Ramos (cell line): ENCODE data around the gene PDE6G.
"Not testable (repeated sequence)": the region's sequence is repeated elsewhere in the genome, so short reads cannot be mapped to it uniquely, and the experiment has no call there.

Source experiments
- in situ Hi-C: fragments of 300-500 bp; cut with MboI; formaldehyde crosslinking; loops from one replicate; pipeline ENCODE4 v1.14.3; 2022; ENCODE audit warnings: low sequenced_read_pairs; ENCODE audit not compliant: unreplicated experiment

The PDE6G gene

DNA sequence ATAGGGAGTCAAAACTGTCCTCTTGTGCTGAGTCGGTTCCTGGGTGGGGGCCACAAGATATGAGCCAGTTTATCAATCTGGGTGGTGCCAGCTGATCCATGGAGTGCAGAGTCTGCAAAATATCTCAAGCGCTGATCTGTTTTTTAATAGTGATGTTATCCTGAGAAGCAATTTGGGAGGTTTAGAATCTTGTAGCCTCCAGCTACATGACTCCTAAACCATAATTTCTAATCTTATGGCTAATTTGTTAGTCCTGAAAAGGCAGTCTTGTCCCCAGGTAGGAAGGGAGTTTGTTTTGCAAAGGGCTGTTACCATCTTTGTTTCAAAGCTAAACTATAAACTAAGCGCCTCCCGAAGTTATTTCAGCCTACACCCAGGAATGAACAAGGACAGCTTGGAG lies 17.7 kb downstream of the PDE6G start:
- in situ Hi-C loops = no loop called here

DNA sequence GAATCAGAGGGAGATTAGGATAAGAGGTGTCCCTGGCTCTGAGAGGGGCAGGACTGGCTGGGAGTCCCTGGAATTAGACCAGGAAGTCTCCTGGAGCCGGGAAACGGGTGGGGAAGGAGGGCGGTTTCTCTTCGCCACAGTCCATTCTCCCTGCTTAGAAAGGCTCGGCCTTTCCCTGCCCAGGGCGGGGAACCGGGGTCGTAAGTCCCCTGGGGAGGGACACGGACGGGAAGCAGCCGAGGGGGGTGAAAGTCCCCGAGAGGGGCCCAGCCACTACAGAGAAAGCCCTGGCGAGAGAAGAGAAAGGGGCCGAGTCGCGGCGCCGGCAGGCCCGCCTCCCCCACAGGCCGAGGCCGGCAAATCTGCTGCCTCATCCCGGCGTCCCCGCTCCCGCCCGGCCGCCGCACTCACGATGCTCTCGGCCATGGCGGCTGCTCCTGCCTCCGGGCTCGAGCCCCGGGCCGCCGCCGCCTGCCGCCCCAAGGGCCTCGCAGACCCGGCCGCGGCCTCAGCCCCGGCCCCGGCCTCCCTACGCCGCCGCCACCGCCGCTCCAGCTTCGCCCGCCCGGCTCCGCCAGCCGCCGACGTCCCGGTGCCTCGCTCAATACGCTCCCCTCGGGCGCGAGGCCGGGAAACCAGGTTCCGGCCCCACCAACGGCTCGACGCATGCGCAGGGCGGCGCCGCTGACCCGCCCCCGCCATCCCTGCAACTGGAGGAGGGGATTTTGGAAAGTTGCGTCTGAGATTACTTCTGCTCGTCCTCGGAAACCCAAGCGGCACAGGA lies 19.6 kb downstream of the PDE6G start, which contains the start of the genes NPLOC4 and TSPAN10:
Gene NPLOC4, minus strand, starts transcription at position 608 of the 784 bp plus-strand sequence. Its CDS starts 182 bp downstream, at position 426.
Gene TSPAN10, plus strand, starts transcription at position 692 of the 784 bp plus-strand sequence. CDS start 5,217 bp downstream, outside the sequence.
- in situ Hi-C loops = no loop called here

DNA sequence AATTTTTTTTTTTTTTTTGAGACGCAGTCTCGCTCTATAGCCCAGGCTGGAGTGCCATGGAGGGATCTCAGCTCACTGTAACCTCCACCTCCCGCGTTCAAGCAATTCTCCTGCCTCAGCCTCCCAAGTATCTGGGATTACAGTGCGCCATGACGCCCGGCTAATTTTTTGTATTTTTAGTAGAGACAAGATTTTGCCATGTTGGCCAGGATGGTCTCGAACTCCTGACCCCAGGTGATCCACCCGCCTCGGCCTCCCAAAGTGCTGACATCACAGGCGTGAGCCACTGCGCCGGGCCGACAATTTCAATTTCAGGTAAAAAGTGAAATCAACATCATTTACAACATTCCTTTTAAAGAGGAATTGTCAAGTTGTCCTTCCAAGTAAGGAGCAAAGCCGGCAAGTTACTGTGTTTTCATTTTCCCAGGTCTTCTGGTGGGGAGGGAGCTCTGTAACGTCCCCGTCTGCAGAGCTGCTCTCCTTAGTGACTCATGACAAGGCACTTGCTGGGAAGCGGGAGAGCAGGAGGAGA lies 20.3 kb downstream of the PDE6G start:
- in situ Hi-C loops = no loop called here

- in situ Hi-C loops = no loop called here
These were observed 20.9 kb downstream of the PDE6G start for GRCh38 chr17:81635431-81635830.

GRCh38 chr17:81631482-81631881 lies 24.9 kb downstream of the PDE6G start:
- in situ Hi-C loops = no loop called here

GRCh38 chr17:81630274-81630673 lies 26.1 kb downstream of the PDE6G start:
- in situ Hi-C loops = no loop called here

DNA sequence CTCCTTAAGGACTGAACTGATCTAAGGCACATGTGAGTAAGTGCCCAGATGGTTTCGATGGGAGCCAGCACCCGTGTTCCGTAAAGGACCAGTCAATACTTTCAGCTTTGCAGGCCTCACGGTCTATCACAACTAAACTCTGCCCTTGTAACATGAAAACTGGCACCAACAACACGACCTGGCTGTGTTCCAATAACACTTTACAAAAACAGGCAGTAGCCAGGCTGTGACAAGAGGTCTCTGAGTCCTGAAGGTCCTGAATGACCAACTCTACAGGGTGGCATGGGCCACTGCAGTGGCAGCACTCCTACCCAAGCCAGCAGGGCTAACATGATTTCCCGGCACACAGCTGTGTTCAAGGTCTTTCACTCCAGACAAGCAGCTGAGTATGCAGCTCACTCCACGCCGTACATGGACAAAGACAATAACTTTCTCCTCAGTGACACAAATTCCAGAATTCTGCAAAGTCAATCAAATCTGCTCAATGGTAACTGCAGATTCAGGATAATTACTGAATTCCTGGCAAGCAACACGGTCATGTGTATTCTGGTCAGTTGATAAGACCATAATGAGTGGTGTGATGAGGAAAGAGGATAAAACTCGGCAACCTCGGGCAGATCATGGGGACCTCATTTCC lies 34.7 kb downstream of the PDE6G start:
- in situ Hi-C loops = no loop called here

- in situ Hi-C loops = not testable (repeated sequence)
These were observed 38.0 kb downstream of the PDE6G start for GRCh38 chr17:81618307-81618706.

- in situ Hi-C loops = no loop called here
These were observed 39.5 kb downstream of the PDE6G start for GRCh38 chr17:81616877-81617276.

GRCh38 chr17:81615401-81615930 lies 40.9 kb downstream of the PDE6G start:
- in situ Hi-C loops = no loop called here

DNA sequence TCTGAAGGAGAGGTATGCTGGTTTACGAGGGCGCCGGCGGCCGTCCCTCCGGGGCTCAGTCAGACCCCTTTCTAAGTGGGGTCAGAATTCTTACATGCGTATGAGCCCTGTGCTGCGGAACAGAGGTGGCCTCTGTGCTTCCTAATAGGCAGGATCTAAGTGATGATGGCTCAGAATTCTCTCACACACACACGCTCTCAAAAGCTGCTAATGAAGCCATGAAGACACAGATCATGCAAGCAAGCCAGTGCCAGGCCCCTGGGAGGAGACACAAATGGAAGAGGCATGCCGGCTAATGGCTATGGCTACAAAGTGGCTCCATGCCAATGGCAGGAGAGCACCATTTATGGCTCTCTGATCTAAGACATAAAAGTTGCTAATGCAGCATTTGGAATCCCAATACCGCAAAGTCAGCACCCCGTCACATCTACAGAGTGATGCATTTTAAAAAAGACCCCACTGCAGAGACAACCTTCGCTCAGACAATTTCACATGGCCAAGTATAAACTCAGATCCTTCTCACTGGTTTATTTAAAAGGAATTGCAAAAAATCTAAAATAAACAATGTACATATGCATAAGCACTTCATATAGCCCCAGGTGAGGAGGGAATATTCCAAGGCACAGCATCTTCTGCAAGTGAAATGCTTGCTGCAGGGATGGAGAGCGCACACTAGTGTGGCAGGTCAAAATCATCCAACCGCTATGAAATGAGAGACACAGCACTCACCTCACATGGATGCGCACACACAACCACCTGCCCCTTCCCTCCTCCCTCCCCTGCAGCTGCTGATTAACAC lies 44.0 kb downstream of the PDE6G start:
- in situ Hi-C loops = no loop called here

- in situ Hi-C loops = loop anchor here (10.0 kb wide), 1 partner anchor 355 kb away; no protein-coding TSS in a partner anchor
These were observed 46.6 kb downstream of the PDE6G start for GRCh38 chr17:81609541-81610311.

GRCh38 chr17:81608605-81609004 lies 47.7 kb downstream of the PDE6G start:
- in situ Hi-C loops = loop anchor here (10.0 kb wide), 1 partner anchor 354 kb away; no protein-coding TSS in a partner anchor

DNA sequence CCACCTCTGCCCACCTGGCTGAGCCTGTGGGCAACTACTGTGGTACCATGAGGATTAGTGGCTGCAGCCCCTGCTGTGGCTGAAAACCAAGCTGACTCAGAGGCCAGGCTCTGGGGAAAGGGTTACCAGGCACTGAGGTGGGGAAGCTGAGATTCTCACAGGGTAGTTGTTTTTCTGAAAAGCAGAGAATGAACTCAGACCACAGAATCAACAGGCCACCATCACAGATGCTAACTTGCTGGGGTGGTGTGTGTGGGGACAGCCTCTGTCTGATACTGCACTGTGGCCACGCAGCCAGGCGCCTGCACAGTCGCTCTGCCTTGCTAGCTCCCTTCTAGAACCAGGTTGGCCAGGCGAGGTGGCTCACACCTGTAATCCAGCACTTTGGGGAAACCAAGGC lies 48.3 kb downstream of the PDE6G start:
- in situ Hi-C loops = loop anchor here (10.0 kb wide), 1 partner anchor 353 kb away; no protein-coding TSS in a partner anchor

GRCh38 chr17:81607431-81607830 lies 48.9 kb downstream of the PDE6G start:
- in situ Hi-C loops = loop anchor here (10.0 kb wide), 1 partner anchor 353 kb away; no protein-coding TSS in a partner anchor

DNA sequence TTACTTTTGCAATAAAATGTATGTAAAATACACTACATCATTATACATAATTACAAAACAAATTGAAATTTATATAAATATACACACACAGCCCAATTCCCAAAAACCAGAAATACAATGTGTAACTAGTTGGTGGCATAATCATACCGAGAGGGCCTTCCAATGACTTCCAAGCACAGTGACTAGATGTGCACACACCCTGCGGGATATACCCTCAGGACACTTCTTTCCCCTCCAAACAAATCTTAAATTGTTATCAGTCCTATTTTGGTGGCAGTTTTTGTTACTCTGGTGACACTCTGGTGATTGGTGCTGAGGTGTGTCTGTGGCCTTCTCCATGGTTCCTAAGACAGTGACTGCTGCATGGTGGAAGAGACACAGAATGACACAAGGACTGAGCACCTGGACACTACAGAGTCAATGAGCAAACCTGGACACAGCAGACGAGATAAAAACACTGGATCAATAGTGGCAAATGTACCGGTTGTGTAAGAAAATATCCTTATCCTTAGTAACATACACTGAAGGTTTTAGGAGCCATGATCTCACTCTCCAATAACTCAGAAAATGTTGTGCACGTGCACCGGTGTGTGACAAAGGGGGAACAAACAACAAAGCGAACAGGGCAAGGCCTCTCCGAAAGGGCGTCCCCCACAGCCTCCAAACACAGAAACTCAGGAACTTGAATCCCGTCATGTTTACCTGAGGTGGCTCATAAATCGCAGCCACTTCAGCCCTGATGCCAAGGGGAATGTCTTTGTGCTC lies 52.3 kb downstream of the PDE6G start:
- in situ Hi-C loops = loop anchor here (10.0 kb wide), 1 partner anchor 349 kb away; no protein-coding TSS in a partner anchor

DNA sequence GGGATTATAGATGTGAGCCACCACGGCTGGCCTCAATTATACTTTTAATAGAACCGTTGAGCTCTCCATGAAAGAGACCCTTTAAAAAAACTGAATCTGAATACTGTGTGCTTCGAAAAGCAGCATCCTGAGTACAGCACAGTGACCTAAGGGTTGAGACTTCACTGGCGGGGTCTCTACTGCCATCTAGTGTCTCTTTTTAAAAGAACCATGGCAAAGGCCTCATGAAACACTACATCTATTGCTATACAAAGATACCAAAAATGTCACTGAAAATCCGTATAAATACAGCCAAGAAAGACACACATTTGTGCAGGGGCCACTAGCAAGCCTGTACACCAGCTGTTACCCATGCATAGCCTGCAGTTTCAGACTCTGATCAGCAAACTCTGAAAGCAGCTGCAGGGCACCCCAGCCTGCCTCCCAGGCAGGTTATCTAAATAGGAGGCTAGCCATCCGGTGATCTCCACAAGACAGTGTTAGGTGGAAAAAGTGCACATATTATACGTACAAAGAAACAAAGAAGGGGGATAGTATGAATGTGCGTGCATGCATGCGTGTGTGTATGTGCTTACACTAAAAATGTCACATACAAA lies 54.7 kb downstream of the PDE6G start:
- in situ Hi-C loops = loop anchor here (10.0 kb wide), 1 partner anchor 347 kb away; no protein-coding TSS in a partner anchor
